PFSK-1 (cell line): ENCODE measurements around the gene RAB9A.

Experiments
- FOXP2 ChIP-seq: optimal IDR thresholded peaks from 2 replicates; pipeline ENCODE3; 2011; ENCODE audit warnings: borderline replicate concordance, control low read depth, inconsistent platforms; ENCODE audit not compliant: insufficient read depth; ENCODE audit errors: extremely low read length, extremely low read depth
- POLR2AphosphoS5 ChIP-seq: IDR thresholded peaks from 2 replicates; pipeline ENCODE4 v1.6.1; 2012; ENCODE audit warnings: low read depth, mild to moderate bottlenecking, control low read depth, low read length, moderate library complexity
- SIN3A ChIP-seq: IDR thresholded peaks from 2 replicates; pipeline ENCODE4 v1.6.1; 2012; ENCODE audit warnings: mild to moderate bottlenecking, low read length, moderate library complexity, borderline replicate concordance; ENCODE audit not compliant: insufficient read depth
- TAF1 ChIP-seq: IDR thresholded peaks from 2 replicates; pipeline ENCODE4 v1.6.1; 2012; ENCODE audit warnings: low read length, control low read depth, borderline replicate concordance; ENCODE audit not compliant: insufficient read depth
- TF ChIP-seq, protein P1 (sequence below), 2 experiments: IDR thresholded peaks; 2 replicates each; pipeline versions ENCODE4 v1.6.1 to v1.8.0; 2011 to 2012; ENCODE audit warnings: low read depth in 2 of 2, low read length in 2 of 2, control low read depth in 1 of 2, inconsistent platforms in 1 of 2, mild to moderate bottlenecking in 1 of 2, moderate library complexity in 1 of 2; ENCODE audit not compliant: insufficient read depth in 1 of 2

DNA sequence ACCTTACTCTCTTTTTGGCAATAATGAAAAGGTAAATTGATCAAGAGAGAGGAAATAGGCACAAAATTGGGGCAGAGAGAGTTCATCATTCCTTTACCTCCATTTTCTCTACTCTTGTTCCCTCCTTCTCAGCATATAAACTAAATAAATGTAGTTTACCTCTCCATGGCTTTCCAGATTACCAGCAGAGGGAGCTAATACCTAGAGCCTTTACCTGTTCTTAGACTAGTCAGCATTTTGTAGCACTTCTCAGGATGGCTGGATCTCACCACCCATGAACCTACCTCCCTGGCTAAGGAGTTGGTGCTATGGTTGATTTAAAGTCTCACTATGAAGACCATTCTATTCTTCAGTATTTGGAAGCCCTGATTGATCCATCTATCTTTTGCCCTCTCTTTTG lies 61.3 kb downstream of the RAB9A start:
- TF ChIP-seq, protein P1, sequence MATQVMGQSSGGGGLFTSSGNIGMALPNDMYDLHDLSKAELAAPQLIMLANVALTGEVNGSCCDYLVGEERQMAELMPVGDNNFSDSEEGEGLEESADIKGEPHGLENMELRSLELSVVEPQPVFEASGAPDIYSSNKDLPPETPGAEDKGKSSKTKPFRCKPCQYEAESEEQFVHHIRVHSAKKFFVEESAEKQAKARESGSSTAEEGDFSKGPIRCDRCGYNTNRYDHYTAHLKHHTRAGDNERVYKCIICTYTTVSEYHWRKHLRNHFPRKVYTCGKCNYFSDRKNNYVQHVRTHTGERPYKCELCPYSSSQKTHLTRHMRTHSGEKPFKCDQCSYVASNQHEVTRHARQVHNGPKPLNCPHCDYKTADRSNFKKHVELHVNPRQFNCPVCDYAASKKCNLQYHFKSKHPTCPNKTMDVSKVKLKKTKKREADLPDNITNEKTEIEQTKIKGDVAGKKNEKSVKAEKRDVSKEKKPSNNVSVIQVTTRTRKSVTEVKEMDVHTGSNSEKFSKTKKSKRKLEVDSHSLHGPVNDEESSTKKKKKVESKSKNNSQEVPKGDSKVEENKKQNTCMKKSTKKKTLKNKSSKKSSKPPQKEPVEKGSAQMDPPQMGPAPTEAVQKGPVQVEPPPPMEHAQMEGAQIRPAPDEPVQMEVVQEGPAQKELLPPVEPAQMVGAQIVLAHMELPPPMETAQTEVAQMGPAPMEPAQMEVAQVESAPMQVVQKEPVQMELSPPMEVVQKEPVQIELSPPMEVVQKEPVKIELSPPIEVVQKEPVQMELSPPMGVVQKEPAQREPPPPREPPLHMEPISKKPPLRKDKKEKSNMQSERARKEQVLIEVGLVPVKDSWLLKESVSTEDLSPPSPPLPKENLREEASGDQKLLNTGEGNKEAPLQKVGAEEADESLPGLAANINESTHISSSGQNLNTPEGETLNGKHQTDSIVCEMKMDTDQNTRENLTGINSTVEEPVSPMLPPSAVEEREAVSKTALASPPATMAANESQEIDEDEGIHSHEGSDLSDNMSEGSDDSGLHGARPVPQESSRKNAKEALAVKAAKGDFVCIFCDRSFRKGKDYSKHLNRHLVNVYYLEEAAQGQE (IDR thresholded peaks at IDR 0.05; ENCODE audit: insufficient read depth in 1 of 2, low read depth in 2 of 2, low read length in 2 of 2): no peak
- no peak for TF ChIP-seq TAF1
- TF ChIP-seq POLR2AphosphoS5: no peak
- no peak for TF ChIP-seq SIN3A
- no peak for TF ChIP-seq FOXP2
